AG04449 (cell line): ENCODE data around the gene MRC2.

ENCODE experiments used
- CTCF ChIA-PET: fragments of 350-600 bp; formaldehyde crosslinking; extraction: SDS; loops from one replicate; lab custom pipeline; 2021; ENCODE audit warnings: antibody characterized with exemption; lab: Yijun Ruan, JAX
- POLR2A ChIA-PET: fragments of 400-600, 350-600 bp; formaldehyde crosslinking; extraction: SDS; loops from one replicate; lab custom pipeline; 2020; ENCODE audit warnings: antibody characterized with exemption, inconsistent platforms; lab: Yijun Ruan, JAX
- DNase-seq: peaks from one replicate; pipeline ENCODE4 v3.0.0-alpha.2; 2010; ENCODE audit warnings: low read depth, low spot score
- H3K4me3 ChIP-seq: 2 replicates; pipeline ENCODE4 v1.5.1; 2011; ENCODE audit warnings: low read depth, mild to moderate bottlenecking, control low read depth, low read length
- TF ChIP-seq, protein P1 (sequence below): IDR thresholded peaks from one replicate; pipeline ENCODE4 v1.5.1; 2011; ENCODE audit warnings: mild to moderate bottlenecking, moderate library complexity, low read length, control low read depth, inconsistent platforms; ENCODE audit not compliant: insufficient read depth; ENCODE audit errors: missing control alignments

Gene MRC2

DNA sequence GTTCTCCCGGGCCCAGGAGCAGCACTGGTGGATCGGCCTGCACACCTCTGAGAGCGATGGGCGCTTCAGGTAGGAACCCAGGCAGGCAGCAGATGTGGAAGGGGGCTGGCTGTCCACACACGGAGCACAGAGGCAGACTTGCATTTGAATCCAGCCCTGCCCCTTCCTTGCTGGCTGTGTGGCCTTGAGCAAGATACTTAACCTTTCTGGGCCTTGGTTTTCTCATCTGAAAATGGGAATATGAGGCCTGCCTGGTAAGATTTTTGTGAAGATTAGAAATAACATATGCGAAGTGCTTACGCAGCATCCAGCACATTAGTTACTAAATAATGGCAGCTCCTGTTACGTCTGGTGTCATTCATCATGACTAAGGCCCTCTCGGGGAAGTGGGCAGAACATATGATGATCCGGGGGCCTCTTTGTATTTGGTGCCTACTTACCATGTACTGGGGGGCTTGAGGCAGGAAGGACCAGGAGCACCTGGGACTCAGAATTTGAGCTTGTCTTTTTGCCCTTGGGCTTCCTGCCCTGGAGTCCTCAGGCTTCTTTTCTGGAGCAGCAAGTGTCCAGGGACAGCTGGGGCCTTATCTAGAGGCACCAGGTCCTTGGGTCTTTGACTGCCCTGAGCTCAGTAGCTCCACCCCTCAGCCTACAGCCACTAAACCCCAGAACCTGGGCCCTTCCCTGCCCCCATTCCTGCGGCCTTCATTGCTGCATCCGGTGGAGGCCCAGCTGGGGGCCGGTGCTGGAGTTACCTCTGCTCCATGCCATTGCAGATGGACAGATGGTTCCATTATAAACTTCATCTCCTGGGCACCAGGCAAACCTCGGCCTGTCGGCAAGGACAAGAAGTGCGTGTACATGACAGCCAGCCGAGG is 53.8 kb downstream of the MRC2 start:
- ChIA-PET POLR2A (no interaction called here), CTCF (no interaction called here)

DNA sequence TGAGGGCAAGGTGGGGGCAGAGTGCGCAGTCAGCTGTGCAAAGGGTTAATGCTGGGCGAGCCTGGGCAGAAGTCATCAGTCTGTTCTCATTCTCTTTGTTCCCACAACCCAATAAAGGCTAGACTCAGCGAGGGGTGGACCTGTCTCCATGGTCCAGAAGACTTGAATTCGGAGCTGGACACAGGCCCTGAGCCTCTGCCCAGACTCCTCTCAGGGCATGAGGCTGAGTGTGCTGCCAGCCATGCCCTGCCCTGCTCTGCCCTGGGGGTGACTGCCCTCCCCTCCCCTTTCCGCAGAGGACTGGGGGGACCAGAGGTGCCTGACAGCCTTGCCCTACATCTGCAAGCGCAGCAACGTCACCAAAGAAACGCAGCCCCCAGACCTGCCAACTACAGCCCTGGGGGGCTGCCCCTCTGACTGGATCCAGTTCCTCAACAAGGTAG is 54.5 kb downstream of the MRC2 start:
- TF ChIP-seq, protein P1, sequence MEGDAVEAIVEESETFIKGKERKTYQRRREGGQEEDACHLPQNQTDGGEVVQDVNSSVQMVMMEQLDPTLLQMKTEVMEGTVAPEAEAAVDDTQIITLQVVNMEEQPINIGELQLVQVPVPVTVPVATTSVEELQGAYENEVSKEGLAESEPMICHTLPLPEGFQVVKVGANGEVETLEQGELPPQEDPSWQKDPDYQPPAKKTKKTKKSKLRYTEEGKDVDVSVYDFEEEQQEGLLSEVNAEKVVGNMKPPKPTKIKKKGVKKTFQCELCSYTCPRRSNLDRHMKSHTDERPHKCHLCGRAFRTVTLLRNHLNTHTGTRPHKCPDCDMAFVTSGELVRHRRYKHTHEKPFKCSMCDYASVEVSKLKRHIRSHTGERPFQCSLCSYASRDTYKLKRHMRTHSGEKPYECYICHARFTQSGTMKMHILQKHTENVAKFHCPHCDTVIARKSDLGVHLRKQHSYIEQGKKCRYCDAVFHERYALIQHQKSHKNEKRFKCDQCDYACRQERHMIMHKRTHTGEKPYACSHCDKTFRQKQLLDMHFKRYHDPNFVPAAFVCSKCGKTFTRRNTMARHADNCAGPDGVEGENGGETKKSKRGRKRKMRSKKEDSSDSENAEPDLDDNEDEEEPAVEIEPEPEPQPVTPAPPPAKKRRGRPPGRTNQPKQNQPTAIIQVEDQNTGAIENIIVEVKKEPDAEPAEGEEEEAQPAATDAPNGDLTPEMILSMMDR: no peak
- POLR2A ChIA-PET: interaction anchor here (0.6 kb wide), 1 partner anchor 169 kb away, joined by 4 read pairs; no protein-coding TSS in a partner anchor
- H3K4me3 ChIP-seq: no peak overlapping the region
- DNase-seq: no peak
- CTCF ChIA-PET: no interaction called here

More for the DNA sequence above, 53.8 kb downstream of the MRC2 start:
- DNase-seq: no peak
- TF ChIP-seq, protein P1: no peak
- no peak overlapping the region for H3K4me3 ChIP-seq

DNA sequence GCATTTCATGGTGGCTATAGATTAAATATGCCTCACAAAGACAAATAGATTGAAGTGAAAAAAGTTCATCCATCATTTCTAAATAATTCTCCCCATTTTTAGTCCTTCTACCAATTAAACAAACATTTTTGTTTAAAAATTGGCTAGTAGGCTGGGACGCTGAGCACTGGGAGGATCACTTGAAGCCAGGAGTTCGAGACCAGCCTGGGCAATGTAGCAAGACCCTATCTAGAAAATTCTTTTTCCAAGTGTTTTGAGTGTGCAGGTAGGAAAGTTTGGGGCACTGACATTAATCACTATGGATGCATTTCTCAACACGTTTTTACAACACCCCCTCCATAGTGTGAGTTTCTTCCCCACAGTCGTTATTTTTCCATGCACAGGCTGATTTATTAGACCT is 56.7 kb downstream of the MRC2 start:
- CTCF ChIA-PET: interaction anchor here (1.6 kb wide), 1 partner anchor 12 kb away, joined by 7 read pairs; no protein-coding TSS in a partner anchor
- POLR2A ChIA-PET: no interaction called here
- no peak overlapping the region for H3K4me3 ChIP-seq
- TF ChIP-seq, protein P1: no peak
- no peak for DNase-seq

DNA sequence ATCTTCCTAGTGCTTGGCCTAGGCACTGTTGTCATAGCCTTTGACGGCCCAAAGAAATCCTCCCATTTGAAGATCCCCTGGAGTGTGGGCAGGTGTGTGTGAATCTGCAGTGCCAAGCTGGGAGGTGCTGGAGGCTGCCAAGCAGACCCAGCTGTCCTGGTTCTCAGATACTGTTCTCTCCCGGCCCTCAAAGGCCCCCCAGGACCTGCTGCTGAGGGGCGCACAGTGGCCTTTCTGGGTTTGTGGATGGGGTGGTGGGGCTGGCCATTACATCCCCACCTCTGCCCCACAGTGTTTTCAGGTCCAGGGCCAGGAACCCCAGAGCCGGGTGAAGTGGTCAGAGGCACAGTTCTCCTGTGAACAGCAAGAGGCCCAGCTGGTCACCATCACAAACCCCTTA is 60.5 kb downstream of the MRC2 start:
- ChIA-PET POLR2A (no interaction called here), CTCF (interaction anchor here (1.0 kb wide), 1 partner anchor 718 kb away, joined by 3 read pairs; no protein-coding TSS in a partner anchor)

DNA sequence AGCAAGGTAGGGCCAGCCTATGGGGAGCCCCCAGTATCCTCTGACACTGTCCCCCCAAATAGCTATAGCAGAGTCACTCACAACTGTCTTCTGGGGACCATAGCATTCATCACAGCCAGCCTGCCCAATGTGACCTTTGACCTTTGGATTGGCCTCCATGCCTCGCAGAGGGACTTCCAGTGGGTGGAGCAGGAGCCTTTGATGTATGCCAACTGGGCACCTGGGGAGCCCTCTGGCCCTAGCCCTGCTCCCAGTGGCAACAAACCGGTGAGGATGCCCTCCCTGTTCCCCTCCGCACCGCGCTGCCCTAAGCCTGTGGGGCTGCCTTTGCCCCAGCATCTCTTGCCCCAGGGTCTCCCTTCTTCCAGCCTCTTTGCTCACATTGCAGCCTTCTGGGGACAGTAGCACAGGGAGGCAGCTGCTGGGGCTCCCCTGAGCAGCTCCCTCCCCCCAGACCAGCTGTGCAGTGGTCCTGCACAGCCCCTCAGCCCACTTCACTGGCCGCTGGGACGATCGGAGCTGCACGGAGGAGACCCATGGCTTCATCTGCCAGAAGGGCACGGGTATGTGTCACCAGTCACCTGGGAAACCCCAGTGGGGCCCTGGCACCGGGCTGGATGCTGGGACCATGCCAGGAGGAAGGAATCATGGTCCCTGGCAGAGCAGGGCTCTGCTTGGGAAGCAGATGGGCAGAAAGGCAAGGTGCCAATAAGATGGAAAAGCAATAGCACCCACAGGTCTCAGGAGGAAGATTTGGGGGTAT is 61.1 kb downstream of the MRC2 start:
- ChIA-PET POLR2A (no interaction called here), CTCF (interaction anchor here (1.0 kb wide), 1 partner anchor 717 kb away, joined by 3 read pairs; no protein-coding TSS in a partner anchor)
- TF ChIP-seq, protein P1: no peak
- no peak overlapping the region for H3K4me3 ChIP-seq
- DNase-seq: no peak

More for the DNA sequence above, 60.5 kb downstream of the MRC2 start:
- no peak for DNase-seq
- H3K4me3 ChIP-seq: no peak overlapping the region
- TF ChIP-seq, protein P1: no peak
